Endothelial cell of umbilical vein (primary cell): Measurements from ENCODE around the gene CHAC1.

ENCODE experiments used
- CTCF ChIP-seq, 2 donors: IDR thresholded peaks; 1 replicate in 1 of 2; 2 replicates in 1 of 2; pipeline ENCODE4 v1.5.1; 2011; ENCODE audit warnings: low read length in 2 of 2, mild to moderate bottlenecking in 2 of 2, moderate library complexity in 2 of 2, control low read depth in 1 of 2, inconsistent platforms in 1 of 2, low read depth in 1 of 2; ENCODE audit not compliant: insufficient read depth in 1 of 2; ENCODE audit errors: extremely low read depth in 1 of 2
- EZH2 ChIP-seq: IDR thresholded peaks from 2 replicates; pipeline ENCODE4 v1.6.1; 2012; ENCODE audit warnings: borderline replicate concordance, low read depth, mild to moderate bottlenecking, moderate library complexity, low read length, inconsistent platforms; ENCODE audit not compliant: severe bottlenecking
- JUN ChIP-seq: IDR thresholded peaks from 2 replicates; pipeline ENCODE4 v1.6.1; 2011; ENCODE audit warnings: borderline replicate concordance, low read depth; ENCODE audit not compliant: insufficient read length, insufficient read depth
- MYC ChIP-seq: IDR thresholded peaks from one replicate; pipeline ENCODE4 v1.6.1; 2011; ENCODE audit warnings: mild to moderate bottlenecking, low read depth, low read length

GRCh38 chr15:40974879-40975278 lies 21.6 kb downstream of the CHAC1 start:
- TF ChIP-seq CTCF (IDR thresholded peaks at IDR 0.05; ENCODE audit: extremely low read depth in 1 of 2, insufficient read depth in 1 of 2, low read depth in 1 of 2, low read length in 2 of 2) (no peak), MYC (no peak), JUN (no peak), EZH2 (no peak)
